Measurements from ENCODE around the gene BUD31.

- no peak for TF ChIP-seq EZH2 (IDR thresholded peaks at IDR 0.05; ENCODE audit: low read depth, unreplicated experiment)
- TF ChIP-seq CTCF (conservative IDR thresholded peaks at IDR 0.05; ENCODE audit: low read depth in 2 of 2) = no peak
- no peak for TF ChIP-seq REST (IDR thresholded peaks at IDR 0.05; ENCODE audit: unreplicated experiment)
- TF ChIP-seq POLR2AphosphoS5 (IDR thresholded peaks at IDR 0.05; ENCODE audit: low read depth) = no peak
- TF ChIP-seq ETS1 (IDR thresholded peaks at IDR 0.05) = no peak
- TF ChIP-seq CREB1 (CRISPR knock-in tag; IDR thresholded peaks at IDR 0.05; ENCODE audit: low read depth) = no peak
- TF ChIP-seq EZH2phosphoT487 (IDR thresholded peaks at IDR 0.05; ENCODE audit: unreplicated experiment) = no peak
- TF ChIP-seq STAT1 (IDR thresholded peaks at IDR 0.05; ENCODE audit: unreplicated experiment) = no peak
- TF ChIP-seq NANOG (IDR thresholded peaks at IDR 0.05; ENCODE audit: borderline replicate concordance) = no peak
- TF ChIP-seq JUNB (IDR thresholded peaks at IDR 0.05; ENCODE audit: unreplicated experiment) = no peak
- no peak for TF ChIP-seq ZNF114 (CRISPR knock-in tag; IDR thresholded peaks at IDR 0.05)
- TF ChIP-seq ZNF331 (CRISPR knock-in tag; IDR thresholded peaks at IDR 0.05; ENCODE audit: low read depth) = no peak
- no peak for TF ChIP-seq ZNF462 (CRISPR knock-in tag; IDR thresholded peaks at IDR 0.05)
Observed at GRCh38 chr7:99392046-99392445, 16.7 kb upstream of the BUD31 start.
